ENCODE measurements around the gene PLEKHA5. TPM values are rescaled to one million over a fixed set of nuclear protein-coding genes. Genes with fewer than 3 reads are reported as not detected.
"Not testable (repeated sequence)": the region's sequence is repeated elsewhere in the genome, so short reads cannot be mapped to it uniquely, and the experiment has no call there.

PLEKHA5 gene
- 10 to 100 TPM; 13.8 to 33.6 (median 16.7) TPM for polyA plus RNA-seq (ENCODE audit: insufficient read length in 10 of 10)
- long read RNA-seq, donor 1 = 0 reads
- long read RNA-seq, donor 2 = 0 reads
- long read RNA-seq, donor 3 = 0 reads
- long read RNA-seq, donor 4, full-length matches to known transcripts = 1 of 1 reads
- long read RNA-seq, donor 4, partial matches to known transcripts = 0 of 1 reads
- long read RNA-seq, donor 4, other reads (novel, unspliced or antisense) = 0 of 1 reads
- long read RNA-seq, donor 5 = 0 reads
- long read RNA-seq, donor 6 = 0 reads
- long read RNA-seq, donor 7, partial matches to known transcripts = 5 of 5 reads
- long read RNA-seq, donor 7, other reads (novel, unspliced or antisense) = 0 of 5 reads
- long read RNA-seq, donor 8 = 0 reads
- long read RNA-seq, donor 9 = 0 reads

- DNase-seq = peak; percentile 71 to 88 (median 84)
Observed at GRCh38 chr12:19129486-19130223, at the start of gene PLEKHA5. Gene PLEKHA5, plus strand, starts transcription at chr12:19129733. Its CDS starts 67 bp downstream, at chr12:19129800.

- DNase-seq = no peak
Observed at GRCh38 chr12:19080918-19081317, 48.6 kb upstream of the PLEKHA5 start.

GRCh38 chr12:19082365-19082911, 47.1 kb upstream of the PLEKHA5 start:
- no peak for DNase-seq

GRCh38 chr12:19084547-19084946, 45.0 kb upstream of the PLEKHA5 start:
- no peak for DNase-seq

- no peak for DNase-seq
Observed at GRCh38 chr12:19085090-19085489, 44.4 kb upstream of the PLEKHA5 start.

- no peak for DNase-seq
Observed at GRCh38 chr12:19088606-19089005, 40.9 kb upstream of the PLEKHA5 start.

GRCh38 chr12:19092482-19092881, 37.1 kb upstream of the PLEKHA5 start:
- DNase-seq = not testable (repeated sequence)

GRCh38 chr12:19093218-19093617, 36.3 kb upstream of the PLEKHA5 start:
- no peak for DNase-seq

- DNase-seq = no peak
Observed at GRCh38 chr12:19095331-19095730, 34.2 kb upstream of the PLEKHA5 start.

- DNase-seq = no peak
Observed at GRCh38 chr12:19095756-19096480, 33.6 kb upstream of the PLEKHA5 start.

GRCh38 chr12:19105463-19105862, 24.1 kb upstream of the PLEKHA5 start:
- no peak for DNase-seq

GRCh38 chr12:19107750-19108149, 21.8 kb upstream of the PLEKHA5 start:
- DNase-seq = no peak

- no peak for DNase-seq
Observed at GRCh38 chr12:19110221-19110940, 19.2 kb upstream of the PLEKHA5 start.

GRCh38 chr12:19113464-19113863, 16.1 kb upstream of the PLEKHA5 start:
- no peak for DNase-seq

GRCh38 chr12:19115285-19115684, 14.2 kb upstream of the PLEKHA5 start:
- no peak for DNase-seq

- no peak for DNase-seq
Observed at GRCh38 chr12:19119440-19119839, 10.1 kb upstream of the PLEKHA5 start.

GRCh38 chr12:19120795-19121194, 8.7 kb upstream of the PLEKHA5 start:
- DNase-seq = no peak

GRCh38 chr12:19121449-19122018, 8.0 kb upstream of the PLEKHA5 start:
- DNase-seq = no peak

GRCh38 chr12:19125325-19125724, 4.2 kb upstream of the PLEKHA5 start:
- peak in 1 of 3 donors; percentile 7 for DNase-seq

- DNase-seq = no peak
Observed at GRCh38 chr12:19127270-19127669, 2.3 kb upstream of the PLEKHA5 start.

GRCh38 chr12:19128485-19128884, 1.0 kb upstream of the PLEKHA5 start:
- peak in 2 of 3 donors; percentile 15 to 55 for DNase-seq
